ENCODE results near the gene NLN.
A peak's percentile ranks its signal among the peaks of the same experiment; 100 is the strongest.
"Not testable (repeated sequence)": the region's sequence is repeated elsewhere in the genome, so short reads cannot be mapped to it uniquely, and the experiment has no call there.

The NLN gene

GRCh38 chr5:65734196-65734775 lies 12.3 kb downstream of the NLN start:
- DNase-seq, result not testable (repeated sequence)

- DNase-seq, result peak; percentile 54
Observed at GRCh38 chr5:65734921-65735320, 12.9 kb downstream of the NLN start.

GRCh38 chr5:65736011-65736410 lies 14.0 kb downstream of the NLN start:
- DNase-seq, result no peak

- DNase-seq, result no peak
Observed at GRCh38 chr5:65737842-65738241, 15.8 kb downstream of the NLN start.

- no peak for DNase-seq
Observed at GRCh38 chr5:65738305-65738704, 16.3 kb downstream of the NLN start.

GRCh38 chr5:65739162-65739561 lies 17.2 kb downstream of the NLN start:
- DNase-seq, result no peak

- peak; percentile 73 for DNase-seq
Observed at GRCh38 chr5:65742565-65743231, 20.7 kb downstream of the NLN start.

GRCh38 chr5:65749221-65749844 lies 27.3 kb downstream of the NLN start:
- no peak for DNase-seq

- DNase-seq, result no peak
Observed at GRCh38 chr5:65749956-65750355, 28.0 kb downstream of the NLN start.

- no peak for DNase-seq
Observed at GRCh38 chr5:65750938-65751337, 28.9 kb downstream of the NLN start.

GRCh38 chr5:65753189-65753588 lies 31.2 kb downstream of the NLN start:
- DNase-seq, result no peak

GRCh38 chr5:65758546-65759144 lies 36.6 kb downstream of the NLN start:
- no peak for DNase-seq

- no peak for DNase-seq
Observed at GRCh38 chr5:65760504-65761275, 38.7 kb downstream of the NLN start.

GRCh38 chr5:65762234-65762633 lies 40.2 kb downstream of the NLN start:
- DNase-seq, result no peak

GRCh38 chr5:65765582-65765981 lies 43.6 kb downstream of the NLN start:
- DNase-seq, result no peak

GRCh38 chr5:65766175-65766574 lies 44.2 kb downstream of the NLN start:
- no peak for DNase-seq

- DNase-seq, result no peak
Observed at GRCh38 chr5:65766781-65767180, 44.8 kb downstream of the NLN start.

- no peak for DNase-seq
Observed at GRCh38 chr5:65767565-65767964, 45.6 kb downstream of the NLN start.

GRCh38 chr5:65768723-65769346 lies 46.8 kb downstream of the NLN start:
- no peak for DNase-seq

GRCh38 chr5:65769539-65769938 lies 47.5 kb downstream of the NLN start:
- no peak for DNase-seq

GRCh38 chr5:65771266-65771665 lies 49.3 kb downstream of the NLN start:
- DNase-seq, result no peak

- not testable (repeated sequence) for DNase-seq
Observed at GRCh38 chr5:65772963-65773362, 51.0 kb downstream of the NLN start.

- DNase-seq, result no peak
Observed at GRCh38 chr5:65774346-65774745, 52.3 kb downstream of the NLN start.

All from MV-4-11 (cell line).